Transverse colon (tissue), 4 donors: Measurements from ENCODE around the gene NCBP1. TPM values are rescaled to one million over a fixed set of nuclear protein-coding genes. Genes with fewer than 3 reads are reported as not detected.

Source experiments
- DNase-seq: peaks from one replicate; pipeline ENCODE4 v3.0.0-alpha.2; 2019
- H3K27ac ChIP-seq, 4 donors: fragments of 200-600 bp; sonication (generic); 2 replicates each; pipeline ENCODE4 v1.5.1; 2016 to 2018; ENCODE audit warnings: inconsistent platforms in 4 of 4
- H3K27me3 ChIP-seq: fragments of 200-600 bp; sonication (generic); 2 replicates; pipeline ENCODE4 v1.5.1; 2017; ENCODE audit warnings: inconsistent platforms
- H3K36me3 ChIP-seq, 4 donors: fragments of 200-600 bp; sonication (generic); 2 replicates each; pipeline ENCODE4 v1.5.1; 2017 to 2019; ENCODE audit warnings: inconsistent platforms in 4 of 4
- H3K4me1 ChIP-seq, 4 donors: fragments of 200-600 bp; sonication (generic); 2 replicates each; pipeline ENCODE4 v1.5.1; 2017 to 2020; ENCODE audit warnings: inconsistent platforms in 4 of 4
- H3K4me3 ChIP-seq, 4 donors: fragments of 200-600 bp; sonication (generic); 1 replicate in 1 of 4; 2 replicates in 3 of 4; pipeline versions ENCODE4 v1.5.1 to v1.6.1; 2017 to 2019; ENCODE audit warnings: inconsistent platforms in 4 of 4
- H3K9me3 ChIP-seq, 2 donors: fragments of 200-600 bp; sonication (generic); 2 replicates each; pipeline ENCODE4 v1.5.1; 2017 to 2019; ENCODE audit warnings: inconsistent platforms in 2 of 2
- EP300 ChIP-seq: sonication (generic); formaldehyde crosslinking; IDR thresholded peaks from one replicate; pipeline ENCODE4 v1.6.1; 2017; ENCODE audit warnings: antibody characterized with exemption, low read depth
- POLR2A ChIP-seq: fragments of 450-650 bp; IDR thresholded peaks from one replicate; pipeline ENCODE4 v1.6.1; 2016; ENCODE audit warnings: antibody characterized with exemption, mild to moderate bottlenecking, moderate library complexity
- POLR2AphosphoS5 ChIP-seq, 3 donors: sonication (generic); formaldehyde crosslinking; IDR thresholded peaks; one replicate each; pipeline ENCODE4 v1.6.1; 2016; ENCODE audit warnings: antibody characterized with exemption in 3 of 3
- WGBS, 2 donors: methylation state at CpG; one replicate each; pipeline ENCODE4 v1.1.5; 2018; ENCODE audit warnings: low coverage in 1 of 2; 5-methylcytosine and 5-hydroxymethylcytosine counted together
- in situ Hi-C, 4 donors: fragments of 200-750 bp; cut with MboI; loops; one replicate each; pipeline versions ENCODE4 v1.15.0 to v1.15.1; 2017; ENCODE audit warnings: low sequenced_read_pairs in 3 of 4, low pct_ligation_motif_present in 1 of 4, low pct_unique_long_range_greater_than_20kb in 1 of 4
- intact Hi-C: fragments of 100-400 bp; cut with DNase I; formaldehyde crosslinking; loops from one replicate; pipeline ENCODE4 v1.15.1; 2023; ENCODE audit warnings: low total_unique reads
- total RNA-seq, 4 donors: library from RNA; depleted of rRNA; stranded (reverse); fragments of >200 nt; gene quantifications; one replicate each; pipeline ENCODE4 v1.1.0, GENCODE V29; 2016
- TF ChIP-seq, protein P1 (sequence below), 5 experiments: fragments of 200-600 bp in 3 of 5; fragments of 450-650 bp in 2 of 5; sonication (generic) in 3 of 5; IDR thresholded peaks; 1 replicate in 2 of 5; 2 replicates in 3 of 5; pipeline ENCODE4 v1.5.1; 2016 to 2017; ENCODE audit warnings: antibody characterized with exemption in 5 of 5, inconsistent platforms in 3 of 5, mild to moderate bottlenecking in 2 of 5, moderate library complexity in 1 of 5

Gene NCBP1
- total RNA-seq, 4 donors from 2014 or later: 24.6 to 40.4 (median 30.6) TPM

DNA sequence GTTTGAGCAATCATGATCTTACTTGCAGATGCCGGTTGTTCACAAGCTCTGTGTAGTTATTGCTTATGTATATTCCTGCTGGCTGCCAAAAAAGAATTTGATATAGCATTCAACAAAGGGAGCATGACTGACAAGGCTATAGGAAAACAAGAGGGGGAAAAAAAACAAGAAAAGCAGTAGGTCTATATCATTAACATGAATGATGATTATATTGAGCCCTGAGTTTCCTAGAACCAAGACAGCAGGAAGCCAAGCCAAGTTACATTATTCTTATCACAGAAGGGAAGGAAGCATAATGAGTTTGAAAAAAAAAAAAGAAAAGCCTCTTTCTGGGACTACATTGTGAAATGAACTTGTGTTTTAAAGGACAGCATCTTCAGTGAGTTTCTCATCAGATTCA lies 41.5 kb upstream of the NCBP1 start:
- H3K9me3 ChIP-seq: no peaks in the 10 kb centered on the region
- intact Hi-C loops: no loop called here
- in situ Hi-C loops: no loop called here
- peaks cover 0 to 4% (median 2%) of the 10 kb centered on the region in 4 donors for H3K4me1 ChIP-seq
- H3K27me3 ChIP-seq: no peaks in the 10 kb centered on the region
- no peak overlapping the region for H3K27ac ChIP-seq
- no peak for DNase-seq
- no peak overlapping the region for H3K4me3 ChIP-seq
- 82 to 93% methylated on average over 1 of the region's 1 CpG for WGBS, 2 donors
- TF ChIP-seq, protein P1, sequence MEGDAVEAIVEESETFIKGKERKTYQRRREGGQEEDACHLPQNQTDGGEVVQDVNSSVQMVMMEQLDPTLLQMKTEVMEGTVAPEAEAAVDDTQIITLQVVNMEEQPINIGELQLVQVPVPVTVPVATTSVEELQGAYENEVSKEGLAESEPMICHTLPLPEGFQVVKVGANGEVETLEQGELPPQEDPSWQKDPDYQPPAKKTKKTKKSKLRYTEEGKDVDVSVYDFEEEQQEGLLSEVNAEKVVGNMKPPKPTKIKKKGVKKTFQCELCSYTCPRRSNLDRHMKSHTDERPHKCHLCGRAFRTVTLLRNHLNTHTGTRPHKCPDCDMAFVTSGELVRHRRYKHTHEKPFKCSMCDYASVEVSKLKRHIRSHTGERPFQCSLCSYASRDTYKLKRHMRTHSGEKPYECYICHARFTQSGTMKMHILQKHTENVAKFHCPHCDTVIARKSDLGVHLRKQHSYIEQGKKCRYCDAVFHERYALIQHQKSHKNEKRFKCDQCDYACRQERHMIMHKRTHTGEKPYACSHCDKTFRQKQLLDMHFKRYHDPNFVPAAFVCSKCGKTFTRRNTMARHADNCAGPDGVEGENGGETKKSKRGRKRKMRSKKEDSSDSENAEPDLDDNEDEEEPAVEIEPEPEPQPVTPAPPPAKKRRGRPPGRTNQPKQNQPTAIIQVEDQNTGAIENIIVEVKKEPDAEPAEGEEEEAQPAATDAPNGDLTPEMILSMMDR (IDR thresholded peaks at IDR 0.05): no peak
- TF ChIP-seq POLR2A (no peak), EP300 (no peak), POLR2AphosphoS5 (IDR thresholded peaks at IDR 0.05) (no peak)
- no peaks in the 10 kb centered on the region for H3K36me3 ChIP-seq

DNA sequence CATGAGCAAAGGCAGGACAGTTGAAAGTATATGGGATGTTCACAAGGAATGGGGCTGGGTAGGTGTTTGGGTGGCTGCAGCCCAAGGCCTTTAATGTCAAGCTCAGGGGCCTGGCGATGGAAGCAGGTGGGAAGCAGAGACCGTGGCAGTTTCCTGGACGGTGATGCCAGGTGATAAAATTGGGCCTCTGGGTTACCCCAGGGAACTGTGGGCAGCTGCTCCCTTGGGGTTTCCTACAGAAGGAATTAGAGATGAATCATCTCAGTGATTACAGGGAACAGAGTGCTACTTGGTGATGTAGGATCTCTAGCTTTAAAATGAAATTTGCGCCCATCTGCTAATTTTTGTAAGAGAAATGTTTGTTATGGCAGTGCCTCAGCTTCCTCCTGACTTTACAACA lies 39.7 kb upstream of the NCBP1 start:
- TF ChIP-seq POLR2A (no peak), EP300 (no peak), POLR2AphosphoS5 (IDR thresholded peaks at IDR 0.05) (no peak)
- TF ChIP-seq, protein P1 (IDR thresholded peaks at IDR 0.05): no peak
- in situ Hi-C loops: no loop called here
- intact Hi-C loops: no loop called here

DNA sequence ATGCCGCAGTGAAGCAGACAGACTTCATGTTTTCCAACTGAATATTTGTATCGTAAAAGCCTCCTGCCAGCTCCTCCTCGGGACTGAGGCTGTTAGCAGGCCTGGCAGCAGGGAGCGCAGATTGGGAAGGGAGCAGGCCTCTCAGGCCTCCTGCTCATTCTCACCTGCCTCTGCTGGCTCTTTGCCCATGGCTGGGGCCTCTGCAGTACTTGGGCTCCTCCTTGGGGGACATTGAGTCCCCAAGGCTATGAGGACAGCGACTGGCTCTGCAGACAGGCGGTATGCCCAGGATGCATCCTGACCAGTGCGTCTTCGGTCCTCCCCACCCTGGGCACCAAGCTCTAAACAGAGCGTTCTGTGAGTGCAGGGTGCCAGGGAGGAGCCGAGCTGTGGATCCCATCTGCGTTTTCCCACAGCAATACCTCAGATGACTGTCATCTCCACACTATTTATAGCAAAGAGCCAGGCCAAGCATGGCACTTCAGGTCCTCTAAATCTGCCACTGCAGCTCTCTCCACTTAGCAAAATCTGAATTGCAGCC lies 39.2 kb upstream of the NCBP1 start:
- Histone ChIP-seq H3K4me1 (peaks cover 0 to 15% (median 7%) of the 10 kb centered on the region in 4 donors), H3K4me3 (no peak overlapping the region), H3K9me3 (no peaks in the 10 kb centered on the region), H3K27ac (peak overlapping the region in 3 of 4 donors; percentile 46 to 62 (median 52)), H3K27me3 (no peaks in the 10 kb centered on the region), H3K36me3 (no peaks in the 10 kb centered on the region)
- in situ Hi-C loops (no loop called here), intact Hi-C loops (no loop called here)
- no peak for TF ChIP-seq POLR2A
- peak in 1 of 3 donors; percentile 14 for TF ChIP-seq POLR2AphosphoS5 (IDR thresholded peaks at IDR 0.05)
- no peak for DNase-seq
- WGBS, 2 donors: 46 to 76% methylated on average over 2 to 11 of the region's 11 CpGs

More for the DNA sequence above, 39.7 kb upstream of the NCBP1 start:
- no peaks in the 10 kb centered on the region for H3K27me3 ChIP-seq
- 75 to 89% methylated on average over 1 to 4 of the region's 4 CpGs for WGBS, 2 donors
- no peaks in the 10 kb centered on the region for H3K9me3 ChIP-seq
- DNase-seq: no peak
- no peaks in the 10 kb centered on the region for H3K36me3 ChIP-seq
- H3K4me3 ChIP-seq: no peak overlapping the region
- H3K27ac ChIP-seq: peak overlapping the region in 3 of 4 donors; percentile 46 to 62 (median 52)
- H3K4me1 ChIP-seq: peaks cover 0 to 13% (median 7%) of the 10 kb centered on the region in 4 donors

DNA sequence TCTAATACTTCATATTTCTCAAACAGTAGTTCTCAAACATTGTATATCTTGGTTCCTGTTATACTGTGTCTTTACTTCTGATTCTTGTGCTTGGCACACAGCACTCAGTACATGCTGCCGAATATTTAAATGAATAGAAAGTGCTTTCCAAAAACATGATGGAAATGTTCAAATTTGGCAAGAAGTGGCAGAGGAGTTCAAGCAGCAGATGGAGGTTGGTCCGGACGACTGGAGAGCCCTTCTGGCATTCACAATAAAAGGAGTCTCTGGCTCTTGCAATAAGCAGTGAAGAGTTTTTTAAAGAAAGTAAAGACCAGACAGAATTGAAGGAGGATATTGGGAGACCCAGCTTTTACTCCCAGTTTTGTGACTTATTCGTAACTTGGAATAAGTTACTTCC lies 36.7 kb upstream of the NCBP1 start:
- no peak overlapping the region for H3K4me3 ChIP-seq
- 47 to 67% methylated on average over 3 to 4 of the region's 4 CpGs for WGBS, 2 donors
- TF ChIP-seq POLR2AphosphoS5 (IDR thresholded peaks at IDR 0.05) (no peak), EP300 (no peak), POLR2A (no peak)
- TF ChIP-seq, protein P1 (IDR thresholded peaks at IDR 0.05): no peak
- no peaks in the 10 kb centered on the region for H3K9me3 ChIP-seq
- DNase-seq: no peak
- intact Hi-C loops: no loop called here
- peaks cover 3 to 24% (median 13%) of the 10 kb centered on the region in 4 donors for H3K4me1 ChIP-seq
- peak overlapping the region in 2 of 4 donors; percentile 17 to 19 for H3K27ac ChIP-seq
- in situ Hi-C loops: no loop called here
- no peaks in the 10 kb centered on the region for H3K27me3 ChIP-seq
- H3K36me3 ChIP-seq: peaks cover 0 to 18% (median 0%) of the 10 kb centered on the region in 4 donors
